GM19023 (cell line): ENCODE data around the gene FUZ.

ENCODE experiments used
- ATAC-seq: cut with Tn5 transposase; IDR thresholded peaks from one replicate; pipeline ENCODE4 v1.9.1; 2021; ENCODE audit warnings: mild to moderate bottlenecking, moderate library complexity; ENCODE audit not compliant: unreplicated experiment

Gene FUZ

GRCh38 chr19:49851456-49852259 is 38.6 kb upstream of the FUZ start:
- no peak for ATAC-seq

GRCh38 chr19:49850487-49851342 is 37.6 kb upstream of the FUZ start, which contains the start of gene PTOV1:
PTOV1 (plus strand) TSS chr19:49851159.
- peak; percentile 62 for ATAC-seq

GRCh38 chr19:49850221-49850486 is 37.1 kb upstream of the FUZ start:
- ATAC-seq, result no peak

GRCh38 chr19:49849433-49850220 is 36.5 kb upstream of the FUZ start:
- ATAC-seq, result no peak

- ATAC-seq, result no peak
These were observed 35.8 kb upstream of the FUZ start for GRCh38 chr19:49848938-49849337.

GRCh38 chr19:49847731-49848696 is 34.9 kb upstream of the FUZ start:
- no peak for ATAC-seq

- no peak for ATAC-seq
These were observed 33.3 kb upstream of the FUZ start for GRCh38 chr19:49846408-49846807.

- no peak for ATAC-seq
These were observed 32.3 kb upstream of the FUZ start for GRCh38 chr19:49845414-49845813.

- no peak for ATAC-seq
These were observed 31.3 kb upstream of the FUZ start for GRCh38 chr19:49844138-49845095.

- ATAC-seq, result no peak
These were observed 30.2 kb upstream of the FUZ start for GRCh38 chr19:49843265-49843664.

- ATAC-seq, result no peak
These were observed 27.7 kb upstream of the FUZ start for GRCh38 chr19:49840736-49841249.

GRCh38 chr19:49840321-49840720 is 27.2 kb upstream of the FUZ start:
- ATAC-seq, result no peak

GRCh38 chr19:49839713-49840112 is 26.6 kb upstream of the FUZ start:
- ATAC-seq, result no peak

GRCh38 chr19:49838885-49839588 is 25.9 kb upstream of the FUZ start:
- ATAC-seq, result no peak

GRCh38 chr19:49837425-49837824 is 24.3 kb upstream of the FUZ start:
- ATAC-seq, result no peak

GRCh38 chr19:49837009-49837310 is 23.9 kb upstream of the FUZ start:
- no peak for ATAC-seq

- no peak for ATAC-seq
These were observed 23.3 kb upstream of the FUZ start for GRCh38 chr19:49836176-49837008.

- no peak for ATAC-seq
These were observed 22.5 kb upstream of the FUZ start for GRCh38 chr19:49835562-49835961.
